ENCODE results near the gene ATG4D.

The ATG4D gene

GRCh38 chr19:10580979-10581631 lies 37.4 kb downstream of the ATG4D start (continued):
- TF ChIP-seq, protein P1, sequence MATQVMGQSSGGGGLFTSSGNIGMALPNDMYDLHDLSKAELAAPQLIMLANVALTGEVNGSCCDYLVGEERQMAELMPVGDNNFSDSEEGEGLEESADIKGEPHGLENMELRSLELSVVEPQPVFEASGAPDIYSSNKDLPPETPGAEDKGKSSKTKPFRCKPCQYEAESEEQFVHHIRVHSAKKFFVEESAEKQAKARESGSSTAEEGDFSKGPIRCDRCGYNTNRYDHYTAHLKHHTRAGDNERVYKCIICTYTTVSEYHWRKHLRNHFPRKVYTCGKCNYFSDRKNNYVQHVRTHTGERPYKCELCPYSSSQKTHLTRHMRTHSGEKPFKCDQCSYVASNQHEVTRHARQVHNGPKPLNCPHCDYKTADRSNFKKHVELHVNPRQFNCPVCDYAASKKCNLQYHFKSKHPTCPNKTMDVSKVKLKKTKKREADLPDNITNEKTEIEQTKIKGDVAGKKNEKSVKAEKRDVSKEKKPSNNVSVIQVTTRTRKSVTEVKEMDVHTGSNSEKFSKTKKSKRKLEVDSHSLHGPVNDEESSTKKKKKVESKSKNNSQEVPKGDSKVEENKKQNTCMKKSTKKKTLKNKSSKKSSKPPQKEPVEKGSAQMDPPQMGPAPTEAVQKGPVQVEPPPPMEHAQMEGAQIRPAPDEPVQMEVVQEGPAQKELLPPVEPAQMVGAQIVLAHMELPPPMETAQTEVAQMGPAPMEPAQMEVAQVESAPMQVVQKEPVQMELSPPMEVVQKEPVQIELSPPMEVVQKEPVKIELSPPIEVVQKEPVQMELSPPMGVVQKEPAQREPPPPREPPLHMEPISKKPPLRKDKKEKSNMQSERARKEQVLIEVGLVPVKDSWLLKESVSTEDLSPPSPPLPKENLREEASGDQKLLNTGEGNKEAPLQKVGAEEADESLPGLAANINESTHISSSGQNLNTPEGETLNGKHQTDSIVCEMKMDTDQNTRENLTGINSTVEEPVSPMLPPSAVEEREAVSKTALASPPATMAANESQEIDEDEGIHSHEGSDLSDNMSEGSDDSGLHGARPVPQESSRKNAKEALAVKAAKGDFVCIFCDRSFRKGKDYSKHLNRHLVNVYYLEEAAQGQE (tag by site-specific recombination; IDR thresholded peaks at IDR 0.05) = no peak
- no peak for TF ChIP-seq ZNF248 (tag by site-specific recombination; IDR thresholded peaks at IDR 0.05)
- TF ChIP-seq ZFP41 (tag by site-specific recombination; IDR thresholded peaks at IDR 0.05; ENCODE audit: borderline replicate concordance) = no peak
- TF ChIP-seq BCL6B (tag by site-specific recombination; IDR thresholded peaks at IDR 0.05) = no peak
- TF ChIP-seq SCRT2 (tag by site-specific recombination; IDR thresholded peaks at IDR 0.05) = 0 out of 2 replicates have a peak, but pooled peaks have one; percentile 34
- TF ChIP-seq ZNF2 (tag by site-specific recombination; IDR thresholded peaks at IDR 0.05) = peak; percentile 63; the same call in 1 of the 2 replicates
- TF ChIP-seq TCF7L2 (IDR thresholded peaks at IDR 0.05; ENCODE audit: borderline replicate concordance, low read depth, low read length) = no peak
- TF ChIP-seq ZNF555 (tag by site-specific recombination; conservative IDR thresholded peaks at IDR 0.05) = no peak
- TF ChIP-seq, protein P2, sequence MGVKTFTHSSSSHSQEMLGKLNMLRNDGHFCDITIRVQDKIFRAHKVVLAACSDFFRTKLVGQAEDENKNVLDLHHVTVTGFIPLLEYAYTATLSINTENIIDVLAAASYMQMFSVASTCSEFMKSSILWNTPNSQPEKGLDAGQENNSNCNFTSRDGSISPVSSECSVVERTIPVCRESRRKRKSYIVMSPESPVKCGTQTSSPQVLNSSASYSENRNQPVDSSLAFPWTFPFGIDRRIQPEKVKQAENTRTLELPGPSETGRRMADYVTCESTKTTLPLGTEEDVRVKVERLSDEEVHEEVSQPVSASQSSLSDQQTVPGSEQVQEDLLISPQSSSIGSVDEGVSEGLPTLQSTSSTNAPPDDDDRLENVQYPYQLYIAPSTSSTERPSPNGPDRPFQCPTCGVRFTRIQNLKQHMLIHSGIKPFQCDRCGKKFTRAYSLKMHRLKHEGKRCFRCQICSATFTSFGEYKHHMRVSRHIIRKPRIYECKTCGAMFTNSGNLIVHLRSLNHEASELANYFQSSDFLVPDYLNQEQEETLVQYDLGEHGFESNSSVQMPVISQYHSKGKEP (tag by site-specific recombination; IDR thresholded peaks at IDR 0.05) = no peak; the same call in 1 of the 2 replicates
- TF ChIP-seq, protein P3, sequence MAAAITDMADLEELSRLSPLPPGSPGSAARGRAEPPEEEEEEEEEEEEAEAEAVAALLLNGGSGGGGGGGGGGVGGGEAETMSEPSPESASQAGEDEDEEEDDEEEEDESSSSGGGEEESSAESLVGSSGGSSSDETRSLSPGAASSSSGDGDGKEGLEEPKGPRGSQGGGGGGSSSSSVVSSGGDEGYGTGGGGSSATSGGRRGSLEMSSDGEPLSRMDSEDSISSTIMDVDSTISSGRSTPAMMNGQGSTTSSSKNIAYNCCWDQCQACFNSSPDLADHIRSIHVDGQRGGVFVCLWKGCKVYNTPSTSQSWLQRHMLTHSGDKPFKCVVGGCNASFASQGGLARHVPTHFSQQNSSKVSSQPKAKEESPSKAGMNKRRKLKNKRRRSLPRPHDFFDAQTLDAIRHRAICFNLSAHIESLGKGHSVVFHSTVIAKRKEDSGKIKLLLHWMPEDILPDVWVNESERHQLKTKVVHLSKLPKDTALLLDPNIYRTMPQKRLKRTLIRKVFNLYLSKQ (tag by site-specific recombination; IDR thresholded peaks at IDR 0.05; ENCODE audit: borderline replicate concordance) = no peak
- no peak for TF ChIP-seq KLF7 (tag by site-specific recombination; IDR thresholded peaks at IDR 0.05; ENCODE audit: borderline replicate concordance)
- TF ChIP-seq ZNF335 (tag by site-specific recombination; conservative IDR thresholded peaks at IDR 0.05) = peak; percentile 87
- no peak for TF ChIP-seq OSR2 (tag by site-specific recombination; IDR thresholded peaks at IDR 0.05)
- TF ChIP-seq, protein P4, sequence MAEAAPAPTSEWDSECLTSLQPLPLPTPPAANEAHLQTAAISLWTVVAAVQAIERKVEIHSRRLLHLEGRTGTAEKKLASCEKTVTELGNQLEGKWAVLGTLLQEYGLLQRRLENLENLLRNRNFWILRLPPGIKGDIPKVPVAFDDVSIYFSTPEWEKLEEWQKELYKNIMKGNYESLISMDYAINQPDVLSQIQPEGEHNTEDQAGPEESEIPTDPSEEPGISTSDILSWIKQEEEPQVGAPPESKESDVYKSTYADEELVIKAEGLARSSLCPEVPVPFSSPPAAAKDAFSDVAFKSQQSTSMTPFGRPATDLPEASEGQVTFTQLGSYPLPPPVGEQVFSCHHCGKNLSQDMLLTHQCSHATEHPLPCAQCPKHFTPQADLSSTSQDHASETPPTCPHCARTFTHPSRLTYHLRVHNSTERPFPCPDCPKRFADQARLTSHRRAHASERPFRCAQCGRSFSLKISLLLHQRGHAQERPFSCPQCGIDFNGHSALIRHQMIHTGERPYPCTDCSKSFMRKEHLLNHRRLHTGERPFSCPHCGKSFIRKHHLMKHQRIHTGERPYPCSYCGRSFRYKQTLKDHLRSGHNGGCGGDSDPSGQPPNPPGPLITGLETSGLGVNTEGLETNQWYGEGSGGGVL (tag by site-specific recombination; IDR thresholded peaks at IDR 0.05) = no peak
- TF ChIP-seq ZNF544 (tag by site-specific recombination; IDR thresholded peaks at IDR 0.05) = no peak
- TF ChIP-seq ZNF394 (tag by site-specific recombination; IDR thresholded peaks at IDR 0.05; ENCODE audit: borderline replicate concordance) = 0 out of 2 replicates have a peak, but pooled peaks have one; percentile 28
- TF ChIP-seq GLIS1 (tag by site-specific recombination; IDR thresholded peaks at IDR 0.05) = peak; percentile 10; the same call in 1 of the 2 replicates
- TF ChIP-seq ZNF529 (tag by site-specific recombination; IDR thresholded peaks at IDR 0.05; ENCODE audit: insufficient replicate concordance) = no peak
- no peak for TF ChIP-seq ZBTB1 (tag by site-specific recombination; IDR thresholded peaks at IDR 0.05)
- TF ChIP-seq, protein P5, sequence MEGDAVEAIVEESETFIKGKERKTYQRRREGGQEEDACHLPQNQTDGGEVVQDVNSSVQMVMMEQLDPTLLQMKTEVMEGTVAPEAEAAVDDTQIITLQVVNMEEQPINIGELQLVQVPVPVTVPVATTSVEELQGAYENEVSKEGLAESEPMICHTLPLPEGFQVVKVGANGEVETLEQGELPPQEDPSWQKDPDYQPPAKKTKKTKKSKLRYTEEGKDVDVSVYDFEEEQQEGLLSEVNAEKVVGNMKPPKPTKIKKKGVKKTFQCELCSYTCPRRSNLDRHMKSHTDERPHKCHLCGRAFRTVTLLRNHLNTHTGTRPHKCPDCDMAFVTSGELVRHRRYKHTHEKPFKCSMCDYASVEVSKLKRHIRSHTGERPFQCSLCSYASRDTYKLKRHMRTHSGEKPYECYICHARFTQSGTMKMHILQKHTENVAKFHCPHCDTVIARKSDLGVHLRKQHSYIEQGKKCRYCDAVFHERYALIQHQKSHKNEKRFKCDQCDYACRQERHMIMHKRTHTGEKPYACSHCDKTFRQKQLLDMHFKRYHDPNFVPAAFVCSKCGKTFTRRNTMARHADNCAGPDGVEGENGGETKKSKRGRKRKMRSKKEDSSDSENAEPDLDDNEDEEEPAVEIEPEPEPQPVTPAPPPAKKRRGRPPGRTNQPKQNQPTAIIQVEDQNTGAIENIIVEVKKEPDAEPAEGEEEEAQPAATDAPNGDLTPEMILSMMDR (tag by site-specific recombination; IDR thresholded peaks at IDR 0.05) = peak; percentile 94
- TF ChIP-seq ZNF423 (tag by site-specific recombination; IDR thresholded peaks at IDR 0.05) = no peak
- TF ChIP-seq SETDB1 (IDR thresholded peaks at IDR 0.05; ENCODE audit: insufficient read length, low read length) = no peak
- TF ChIP-seq ZNF23 (tag by site-specific recombination; IDR thresholded peaks at IDR 0.05; ENCODE audit: borderline replicate concordance) = no peak
- TF ChIP-seq ZNF549 (tag by site-specific recombination; IDR thresholded peaks at IDR 0.05) = no peak
- TF ChIP-seq, protein P6, sequence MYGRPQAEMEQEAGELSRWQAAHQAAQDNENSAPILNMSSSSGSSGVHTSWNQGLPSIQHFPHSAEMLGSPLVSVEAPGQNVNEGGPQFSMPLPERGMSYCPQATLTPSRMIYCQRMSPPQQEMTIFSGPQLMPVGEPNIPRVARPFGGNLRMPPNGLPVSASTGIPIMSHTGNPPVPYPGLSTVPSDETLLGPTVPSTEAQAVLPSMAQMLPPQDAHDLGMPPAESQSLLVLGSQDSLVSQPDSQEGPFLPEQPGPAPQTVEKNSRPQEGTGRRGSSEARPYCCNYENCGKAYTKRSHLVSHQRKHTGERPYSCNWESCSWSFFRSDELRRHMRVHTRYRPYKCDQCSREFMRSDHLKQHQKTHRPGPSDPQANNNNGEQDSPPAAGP (tag by site-specific recombination; IDR thresholded peaks at IDR 0.05) = no peak
- TF ChIP-seq EGR2 (tag by site-specific recombination; IDR thresholded peaks at IDR 0.05; ENCODE audit: low read depth) = no peak
